ENCODE data around the gene OR10J5.
"Not testable (repeated sequence)": the region's sequence is repeated elsewhere in the genome, so short reads cannot be mapped to it uniquely, and the experiment has no call there.

Gene OR10J5

DNA sequence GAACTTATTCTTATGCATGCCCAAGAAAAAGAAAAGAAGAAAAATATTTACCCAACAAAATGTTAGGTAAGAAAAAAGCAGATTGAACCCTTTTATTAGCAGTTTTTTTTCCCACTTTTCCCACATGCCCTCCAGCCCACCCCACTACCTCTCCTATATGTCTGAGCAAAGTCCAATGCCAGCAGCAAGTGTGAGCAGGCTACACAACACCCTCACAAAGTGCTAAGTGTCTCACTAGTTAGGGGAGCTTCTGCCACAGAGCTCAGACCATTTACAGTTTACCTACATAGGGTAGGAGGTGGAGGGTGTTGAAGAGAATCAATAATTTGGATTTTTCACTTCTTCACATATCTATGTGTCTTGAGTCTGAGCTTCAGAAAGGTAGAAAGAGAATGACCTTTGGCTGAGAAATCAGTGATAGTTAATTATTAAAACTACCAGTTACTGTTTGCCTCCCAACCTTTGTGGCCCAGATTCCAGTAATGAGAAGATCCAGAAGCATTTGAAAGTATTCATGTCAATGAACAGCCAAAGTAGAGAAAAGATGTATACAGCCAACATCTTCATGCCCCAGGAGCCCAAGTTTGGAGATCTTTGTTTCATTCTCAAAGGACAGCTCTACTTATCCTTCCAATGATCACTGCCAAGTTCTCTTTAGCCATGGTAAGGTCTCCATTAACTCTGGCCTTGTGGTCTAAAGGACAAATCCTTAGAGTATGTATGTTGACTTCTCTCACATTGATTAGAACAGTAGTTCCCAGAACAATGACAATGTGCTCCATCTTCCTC lies 26.2 kb downstream of the OR10J5 start:
- Histone ChIP-seq H3K27ac (no peak overlapping the region), H3K4me3 (no peak overlapping the region)
- no peak for TF ChIP-seq CTCF (IDR thresholded peaks at IDR 0.05)
- DNase-seq (ENCODE audit: low spot score) = no peak

DNA sequence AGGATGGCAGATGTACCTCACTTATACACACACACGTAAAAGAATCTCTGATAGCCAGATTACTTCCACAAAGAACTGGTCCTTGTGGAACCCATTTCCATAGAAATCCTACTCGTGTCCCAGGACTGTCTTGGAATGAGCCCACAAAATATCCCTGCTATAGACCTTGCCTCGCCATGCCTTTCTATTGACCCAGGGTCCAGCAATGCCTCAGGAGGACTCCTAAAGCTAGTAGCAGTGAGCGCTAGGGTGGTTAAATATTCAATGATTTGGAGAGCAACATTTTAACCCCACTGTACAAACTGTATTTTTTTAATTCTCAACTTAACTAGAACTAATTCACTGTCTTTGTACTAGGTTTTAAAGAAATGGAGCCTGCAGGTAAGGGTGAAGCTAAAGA lies 26.9 kb downstream of the OR10J5 start:
- TF ChIP-seq CTCF (IDR thresholded peaks at IDR 0.05) = no peak
- DNase-seq (ENCODE audit: low spot score) = no peak
- Histone ChIP-seq H3K27ac (no peak overlapping the region), H3K4me3 (no peak overlapping the region)

- no peak for TF ChIP-seq CTCF (IDR thresholded peaks at IDR 0.05)
- Histone ChIP-seq H3K27ac (no peak overlapping the region), H3K4me3 (no peak overlapping the region)
- no peak for DNase-seq (ENCODE audit: low spot score)
Observed at GRCh38 chr1:159505676-159506075, 30.1 kb downstream of the OR10J5 start.

- no peak for DNase-seq (ENCODE audit: low spot score)
- H3K4me3 ChIP-seq = no peak overlapping the region
- TF ChIP-seq CTCF (IDR thresholded peaks at IDR 0.05) = no peak
- H3K27ac ChIP-seq = no peak overlapping the region
Observed at GRCh38 chr1:159501082-159501481, 34.7 kb downstream of the OR10J5 start.

DNA sequence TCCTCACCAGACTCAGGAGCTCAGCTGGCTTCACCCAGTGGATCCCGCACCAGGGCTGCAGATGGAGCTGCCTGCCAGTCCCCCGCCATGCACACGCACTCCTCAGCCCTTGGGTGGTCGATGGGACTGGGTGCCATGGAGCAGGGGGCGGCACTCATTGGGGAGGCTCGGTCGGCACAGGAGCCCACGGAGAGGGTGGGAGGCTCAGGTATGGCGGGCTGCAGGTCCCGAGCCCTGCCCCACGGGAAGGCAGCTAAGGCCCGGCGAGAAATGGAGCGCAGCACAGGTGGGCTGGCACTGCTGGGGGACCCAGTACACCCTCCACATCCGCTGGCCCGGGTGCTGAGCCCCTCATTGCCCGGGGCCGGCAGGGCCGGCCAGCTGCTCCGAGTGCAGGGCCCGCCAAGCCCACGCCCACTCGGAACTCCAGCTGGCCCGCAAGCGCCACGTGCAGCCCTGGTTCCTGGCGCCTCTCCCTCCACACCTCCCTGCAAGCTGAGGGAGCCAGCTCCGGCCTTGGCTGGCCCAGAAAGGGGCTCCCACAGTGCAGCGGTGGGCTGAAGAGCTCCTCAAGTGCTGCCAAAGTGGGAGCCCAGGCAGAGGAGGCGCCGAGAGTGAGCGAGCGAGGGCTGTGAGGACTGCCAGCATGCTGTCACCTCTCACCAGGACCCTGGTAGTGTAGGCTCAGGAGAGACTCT lies 41.1 kb downstream of the OR10J5 start:
- H3K27ac ChIP-seq; H3K4me3 ChIP-seq; DNase-seq (ENCODE audit: low spot score): not testable (repeated sequence)

- no peak for DNase-seq (ENCODE audit: low spot score)
- TF ChIP-seq CTCF (IDR thresholded peaks at IDR 0.05) = no peak
- no peak overlapping the region for H3K4me3 ChIP-seq
Observed at GRCh38 chr1:159493354-159493753, 42.5 kb downstream of the OR10J5 start.

DNA sequence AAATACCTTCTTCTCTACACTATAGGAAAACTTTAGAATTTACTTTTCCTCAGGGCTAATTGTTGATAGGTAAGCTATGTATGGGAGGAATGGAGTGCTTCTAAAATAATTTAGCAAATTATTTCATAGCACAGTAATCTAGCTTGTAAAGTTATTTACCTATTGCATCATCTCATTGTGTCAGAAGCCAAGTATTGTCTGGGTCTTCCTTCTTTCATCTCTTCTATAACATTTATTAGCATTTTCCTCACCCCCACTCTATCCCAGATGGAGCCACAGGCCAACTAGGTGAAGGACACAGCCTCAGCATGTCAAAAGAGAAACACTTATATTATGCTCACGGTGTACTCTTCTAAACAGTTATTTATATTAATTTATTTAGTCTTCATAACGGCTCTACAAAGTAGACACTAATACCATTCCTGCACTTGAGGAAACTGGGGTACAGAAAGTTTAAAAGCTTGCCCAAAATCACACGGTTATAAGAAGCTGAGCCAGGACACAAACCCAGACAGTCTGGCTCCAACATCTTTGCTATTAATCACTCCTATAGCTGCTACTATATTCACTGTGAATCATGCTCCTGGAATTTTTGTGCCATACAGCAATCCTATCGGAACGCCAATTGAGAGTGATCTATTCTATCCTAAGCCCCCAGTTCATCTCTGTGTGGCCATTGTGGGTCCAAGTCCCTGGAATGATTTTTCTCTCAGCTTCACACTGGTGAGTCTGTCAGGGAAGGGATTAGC lies 43.1 kb downstream of the OR10J5 start:
- DNase-seq (ENCODE audit: low spot score) = no peak
- Histone ChIP-seq H3K27ac (no peak overlapping the region), H3K4me3 (no peak overlapping the region)
- no peak for TF ChIP-seq CTCF (IDR thresholded peaks at IDR 0.05)

More at GRCh38 chr1:159493354-159493753, 42.5 kb downstream of the OR10J5 start:
- H3K27ac ChIP-seq = no peak overlapping the region
